Mucosa of descending colon (tissue), 3 donors: Measurements from ENCODE around the gene VIPR1. TPM values are rescaled to one million over a fixed set of nuclear protein-coding genes. Genes with fewer than 3 reads are reported as not detected.

Experiments used
- ATAC-seq: fragments of 200-7000 bp; cut with Tn5 transposase; one replicate; pipeline ENCODE4 v1.9.1; 2020; ENCODE audit warnings: mild to moderate bottlenecking, moderate library complexity
- DNase-seq, 3 donors: peaks; one replicate each; pipeline ENCODE4 v3.0.0-alpha.2; 2020
- H3K36me3 ChIP-seq: fragments of 200-600 bp; one replicate; pipeline ENCODE4 v1.8.0; 2021; ENCODE audit warnings: low read depth, mild to moderate bottlenecking
- H3K4me1 ChIP-seq: fragments of 200-600 bp; one replicate; pipeline ENCODE4 v1.8.0; 2021; ENCODE audit warnings: low read depth, mild to moderate bottlenecking
- H3K4me3 ChIP-seq: fragments of 200-600 bp; one replicate; pipeline ENCODE4 v1.8.0; 2021; ENCODE audit warnings: mild to moderate bottlenecking
- H3K9me3 ChIP-seq: fragments of 200-600 bp; one replicate; pipeline ENCODE4 v1.8.0; 2021; ENCODE audit warnings: mild to moderate bottlenecking
- intact Hi-C, 2 donors: fragments of 100-400 bp; cut with DNase I in 1 of 2; cut with micrococcal nuclease in 1 of 2; formaldehyde crosslinking; loops; one replicate each; pipeline versions ENCODE4 v1.11.0 to v1.11.1; 2022; cut with DNase I, micrococcal nuclease
- total RNA-seq, 3 donors: library from RNA; stranded (reverse); fragmentation: NEBNext Ultra II Directional in 2 of 3; extraction: Animal tissue kit (Norgen Biotek cat#: 25700) in 2 of 3; gene quantifications; one replicate each; pipeline versions ENCODE4 v1.2.1 to v1.2.4, GENCODE V29; 2021 to 2023
- TF ChIP-seq, protein P1 (sequence below): fragments of 200-600 bp; IDR thresholded peaks from one replicate; pipeline ENCODE4 v1.8.0; 2022; ENCODE audit warnings: antibody characterized with exemption, mild to moderate bottlenecking
- donor health status: DM: no; HTN: no; CAD: no; lungs with moderate emphysema.
- donor health status: DM: no; HTN: no; CAD: no.
- donor health status: DM: no; HTN: yes; CAD: no.

Gene VIPR1
- total RNA-seq, 3 donors from 2014 or later, result 68.9 to 202 (median 148) TPM

DNA sequence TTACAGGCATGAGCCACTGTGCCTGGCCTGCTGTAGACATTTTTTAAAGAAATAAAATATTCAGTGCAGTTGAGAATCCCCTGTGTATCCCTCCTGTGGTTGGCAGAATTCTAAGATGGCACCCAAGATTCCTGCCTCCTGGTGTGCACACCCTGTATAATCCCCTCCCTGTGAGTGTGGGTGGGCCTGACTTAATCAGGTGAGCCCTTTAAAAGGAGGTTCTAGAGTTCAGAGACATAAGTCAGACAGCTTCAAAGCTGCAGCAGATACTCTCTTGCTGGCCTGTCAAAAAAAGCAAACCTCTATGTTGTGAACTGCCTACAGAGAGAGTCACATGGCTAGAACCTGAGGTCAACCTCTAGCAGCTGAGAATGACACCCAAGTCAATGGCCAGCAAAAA is 7.0 kb upstream of the VIPR1 start:
- DNase-seq (no peak), ATAC-seq (no peak)
- H3K36me3 ChIP-seq, result no peaks in the 10 kb centered on the region

DNA sequence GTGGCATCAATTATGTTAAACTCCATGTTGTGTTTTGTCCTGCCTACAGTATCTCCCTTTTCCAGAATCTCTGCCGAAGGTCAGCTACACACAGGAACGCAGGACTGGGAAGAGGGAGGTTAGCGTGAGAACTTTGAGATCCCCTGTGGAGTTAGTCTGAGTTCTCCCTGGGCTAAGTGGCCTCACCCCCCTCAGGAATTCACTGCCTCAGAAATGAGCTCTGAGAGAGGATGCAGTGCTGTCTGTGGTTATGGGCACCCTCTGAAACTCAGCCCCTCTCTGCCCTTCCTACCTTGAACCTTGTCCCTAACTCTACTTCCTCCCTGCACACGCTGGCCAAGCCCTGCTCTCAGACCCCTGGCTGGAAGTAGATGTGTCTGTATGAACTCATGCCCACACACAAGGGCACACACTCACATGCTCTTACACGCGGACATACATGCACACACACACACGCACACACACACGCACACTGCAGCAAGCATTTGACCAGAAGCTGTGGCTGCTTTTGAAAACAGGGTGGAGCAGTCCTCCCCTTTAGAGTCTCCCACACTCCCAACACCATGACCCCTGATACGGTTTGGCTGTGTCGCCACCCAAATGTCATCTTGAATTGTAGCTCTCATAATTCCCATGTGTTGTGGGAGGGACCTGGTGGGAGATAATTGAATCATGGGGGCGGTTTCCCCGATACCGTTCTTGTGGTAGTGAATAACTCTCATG is 5.3 kb upstream of the VIPR1 start:
- intact Hi-C loops, result loop anchor here in 1 of 2 donors (5.0 kb wide), 1 partner anchor 40 kb away; no protein-coding TSS in a partner anchor
- Histone ChIP-seq H3K4me3 (no peak overlapping the region), H3K9me3 (no peaks in the 10 kb centered on the region), H3K4me1 (peaks cover 20% of the 10 kb centered on the region), H3K36me3 (no peaks in the 10 kb centered on the region)
- TF ChIP-seq, protein P1, sequence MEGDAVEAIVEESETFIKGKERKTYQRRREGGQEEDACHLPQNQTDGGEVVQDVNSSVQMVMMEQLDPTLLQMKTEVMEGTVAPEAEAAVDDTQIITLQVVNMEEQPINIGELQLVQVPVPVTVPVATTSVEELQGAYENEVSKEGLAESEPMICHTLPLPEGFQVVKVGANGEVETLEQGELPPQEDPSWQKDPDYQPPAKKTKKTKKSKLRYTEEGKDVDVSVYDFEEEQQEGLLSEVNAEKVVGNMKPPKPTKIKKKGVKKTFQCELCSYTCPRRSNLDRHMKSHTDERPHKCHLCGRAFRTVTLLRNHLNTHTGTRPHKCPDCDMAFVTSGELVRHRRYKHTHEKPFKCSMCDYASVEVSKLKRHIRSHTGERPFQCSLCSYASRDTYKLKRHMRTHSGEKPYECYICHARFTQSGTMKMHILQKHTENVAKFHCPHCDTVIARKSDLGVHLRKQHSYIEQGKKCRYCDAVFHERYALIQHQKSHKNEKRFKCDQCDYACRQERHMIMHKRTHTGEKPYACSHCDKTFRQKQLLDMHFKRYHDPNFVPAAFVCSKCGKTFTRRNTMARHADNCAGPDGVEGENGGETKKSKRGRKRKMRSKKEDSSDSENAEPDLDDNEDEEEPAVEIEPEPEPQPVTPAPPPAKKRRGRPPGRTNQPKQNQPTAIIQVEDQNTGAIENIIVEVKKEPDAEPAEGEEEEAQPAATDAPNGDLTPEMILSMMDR, result no peak
- DNase-seq (no peak), ATAC-seq (peak; percentile 20)

More for the DNA sequence above, 7.0 kb upstream of the VIPR1 start:
- H3K4me3 ChIP-seq, result no peak overlapping the region
- no peaks in the 10 kb centered on the region for H3K9me3 ChIP-seq
- intact Hi-C loops, result loop anchor here in 1 of 2 donors (5.0 kb wide), 1 partner anchor 42 kb away; no protein-coding TSS in a partner anchor
- TF ChIP-seq, protein P1, result no peak
- H3K4me1 ChIP-seq, result peaks cover 11% of the 10 kb centered on the region

DNA sequence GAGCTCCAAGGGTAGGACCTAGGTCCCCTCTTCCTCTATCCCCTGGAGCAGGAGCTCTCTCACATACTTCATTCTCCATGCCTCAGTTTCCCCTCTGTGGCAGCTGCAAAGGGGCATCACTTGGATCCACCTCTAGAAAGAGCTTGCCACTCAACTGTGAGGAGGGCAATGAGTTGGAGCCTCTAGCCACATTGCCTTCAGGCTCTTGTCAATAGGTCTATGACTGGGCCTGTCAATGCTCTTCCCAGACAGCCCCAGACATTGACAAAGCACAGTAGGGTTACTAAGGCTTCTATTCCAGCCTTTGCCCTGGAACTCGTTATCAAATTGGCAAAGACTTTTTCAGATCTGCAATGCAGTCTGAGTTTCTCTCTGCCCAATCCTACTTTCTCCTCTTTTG is 4.4 kb upstream of the VIPR1 start:
- H3K36me3 ChIP-seq, result no peaks in the 10 kb centered on the region
- intact Hi-C loops, result loop anchor here in 1 of 2 donors (5.0 kb wide), 1 partner anchor 39 kb away; no protein-coding TSS in a partner anchor
- peaks cover 20% of the 10 kb centered on the region for H3K4me1 ChIP-seq
- no peak for ATAC-seq
- no peak for DNase-seq
- TF ChIP-seq, protein P1, result no peak
- H3K9me3 ChIP-seq, result no peaks in the 10 kb centered on the region
- H3K4me3 ChIP-seq, result no peak overlapping the region

DNA sequence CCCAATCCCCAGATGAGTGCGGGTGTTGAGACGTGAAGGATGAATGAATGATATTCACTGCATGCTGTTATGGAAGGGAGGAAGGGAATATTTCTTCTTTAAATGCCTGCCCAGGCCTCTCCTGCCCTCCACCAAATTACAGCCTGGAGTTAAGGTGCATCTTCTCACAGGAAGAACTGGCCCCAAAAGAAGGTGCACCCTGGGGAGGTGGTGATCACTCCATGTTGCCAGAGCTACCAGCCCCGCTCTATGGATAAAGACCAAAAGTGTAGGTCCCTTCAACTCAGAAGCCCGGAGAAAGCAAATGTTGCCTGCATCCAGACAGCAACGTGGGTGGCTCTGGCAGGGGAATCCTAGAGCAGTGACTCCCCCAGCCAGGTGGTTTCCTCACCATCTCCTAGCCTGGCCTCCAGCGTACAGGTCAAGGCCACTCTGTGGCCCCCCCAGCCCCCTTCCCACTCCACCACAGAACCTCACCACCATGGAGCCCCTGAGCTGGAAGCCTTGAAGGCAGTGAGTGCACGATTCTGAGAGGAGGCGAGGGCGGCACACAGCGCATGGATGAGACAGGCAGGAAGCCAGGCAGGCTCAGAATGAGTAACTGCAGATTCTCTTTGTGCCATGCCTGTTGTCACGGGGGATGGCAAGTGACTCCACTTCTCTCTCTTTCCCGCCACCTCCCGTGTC is 3.5 kb upstream of the VIPR1 start:
- Histone ChIP-seq H3K4me3 (no peak overlapping the region), H3K4me1 (peaks cover 23% of the 10 kb centered on the region), H3K9me3 (no peaks in the 10 kb centered on the region), H3K36me3 (no peaks in the 10 kb centered on the region)
- ATAC-seq, result no peak
- intact Hi-C loops, result loop anchor here in 1 of 2 donors (5.0 kb wide), 1 partner anchor 38 kb away; no protein-coding TSS in a partner anchor
- no peak for DNase-seq
- TF ChIP-seq, protein P1, result no peak

DNA sequence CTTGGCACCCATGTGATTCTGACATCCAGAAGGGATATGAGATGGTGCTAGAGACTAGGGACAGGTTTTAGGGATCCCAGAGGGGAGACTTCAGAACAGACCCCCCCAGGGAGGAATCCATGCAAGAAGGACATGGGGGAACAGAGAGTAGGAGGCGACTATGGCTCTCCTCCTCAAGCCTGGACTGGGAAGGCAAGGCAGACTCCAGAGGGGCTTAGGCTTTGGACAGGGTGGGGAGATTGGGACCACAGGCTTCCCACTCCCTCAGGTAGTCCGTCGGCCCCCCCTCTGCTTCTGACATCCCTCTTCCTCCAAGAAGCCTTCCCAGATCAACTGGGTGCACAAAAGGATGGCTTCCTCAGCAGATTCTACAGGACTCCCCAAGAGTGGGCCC is 3.0 kb upstream of the VIPR1 start:
- H3K4me3 ChIP-seq, result no peak overlapping the region
- H3K9me3 ChIP-seq, result no peaks in the 10 kb centered on the region
- TF ChIP-seq, protein P1, result no peak
- no peaks in the 10 kb centered on the region for H3K36me3 ChIP-seq
- DNase-seq (no peak), ATAC-seq (no peak)
- intact Hi-C loops, result loop anchor here in 1 of 2 donors (5.0 kb wide), 1 partner anchor 38 kb away; no protein-coding TSS in a partner anchor
- peaks cover 28% of the 10 kb centered on the region for H3K4me1 ChIP-seq
